Spleen (tissue), 11 donors: ENCODE data around the gene ALKBH1. TPM values are rescaled to one million over a fixed set of nuclear protein-coding genes. Genes with fewer than 3 reads are reported as not detected.

Experiments
- DNase-seq: peaks from one replicate; pipeline ENCODE4 v3.0.0-alpha.2; 2020
- H3K27ac ChIP-seq, 8 donors: fragments of 200-600 bp; sonication (generic) in 7 of 8; 1 replicate in 4 of 8; 2 replicates in 4 of 8; pipeline versions ENCODE4 v1.5.0 to v1.8.0; 2016 to 2021; ENCODE audit warnings: inconsistent platforms in 4 of 8, mild to moderate bottlenecking in 4 of 8, moderate library complexity in 1 of 8
- H3K27me3 ChIP-seq, 7 donors: fragments of 200-600 bp; sonication (generic) in 6 of 7; replicated peaks in 1 of 7; 1 replicate in 4 of 7; 2 replicates in 3 of 7; pipeline versions ENCODE4 v1.5.0 to v1.8.0; 2016 to 2021; ENCODE audit warnings: inconsistent platforms in 3 of 7, mild to moderate bottlenecking in 1 of 7
- H3K36me3 ChIP-seq, 6 donors: fragments of 200-600 bp; sonication (generic) in 5 of 6; 1 replicate in 4 of 6; 2 replicates in 2 of 6; pipeline versions ENCODE4 v1.5.0 to v1.8.0; 2016 to 2021; ENCODE audit warnings: inconsistent platforms in 2 of 6
- H3K4me1 ChIP-seq, 6 donors: fragments of 200-600 bp; sonication (generic) in 5 of 6; 1 replicate in 3 of 6; 2 replicates in 3 of 6; pipeline versions ENCODE4 v1.5.0 to v1.8.0; 2016 to 2021; ENCODE audit warnings: inconsistent platforms in 3 of 6
- H3K4me3 ChIP-seq, 8 donors: fragments of 200-600 bp; sonication (generic) in 7 of 8; 1 replicate in 4 of 8; 2 replicates in 4 of 8; pipeline versions ENCODE4 v1.5.0 to v1.8.0; 2016 to 2021; ENCODE audit warnings: inconsistent platforms in 4 of 8, mild to moderate bottlenecking in 4 of 8, moderate library complexity in 2 of 8
- H3K9me3 ChIP-seq, 8 donors: fragments of 200-600 bp; sonication (generic) in 7 of 8; 1 replicate in 4 of 8; 2 replicates in 4 of 8; pipeline versions ENCODE4 v1.5.0 to v1.8.0; 2016 to 2021; ENCODE audit warnings: inconsistent platforms in 4 of 8
- POLR2A ChIP-seq, 3 donors: fragments of 450-650 bp; IDR thresholded peaks; one replicate each; pipeline ENCODE4 v1.5.1; 2017; ENCODE audit warnings: antibody characterized with exemption in 3 of 3, mild to moderate bottlenecking in 1 of 3
- POLR2AphosphoS5 ChIP-seq, 3 donors: sonication (generic); formaldehyde crosslinking; IDR thresholded peaks; one replicate each; pipeline ENCODE4 v1.5.1; 2017; ENCODE audit warnings: antibody characterized with exemption in 3 of 3
- WGBS, 5 donors: extraction: QIAGEN DNeasy Blood & Tissue Kit in 3 of 5; methylation state at CpG; one replicate each; pipeline versions ENCODE4 v1.1.5 to v1.1.7; 2013 to 2018; 5-methylcytosine and 5-hydroxymethylcytosine counted together
- intact Hi-C: fragments of 100-400 bp; cut with DNase I; formaldehyde crosslinking; loops from one replicate; pipeline ENCODE4 v1.15.0; 2023; ENCODE audit warnings: low total_unique reads
- polyA plus RNA-seq, 3 donors: library from polyadenylated mRNA; stranded (reverse); fragments of 200-250 nt; gene quantifications; one replicate each; pipeline ENCODE4 v1.2.1, GENCODE V29; 2013
- total RNA-seq, 7 donors: library from RNA; depleted of rRNA in 3 of 7; stranded (reverse); fragments of >200 nt in 3 of 7; fragmentation: NEBNext Ultra II Directional in 4 of 7; extraction: Animal tissue kit (Norgen Biotek cat#: 25700) in 4 of 7; gene quantifications; one replicate each; pipeline versions ENCODE4 v1.1.0 to v1.2.1, GENCODE V29; 2016 to 2021
- TF ChIP-seq, protein P1 (sequence below), 11 experiments: fragments of 200-600 bp in 7 of 11; fragments of 450-650 bp in 4 of 11; sonication (generic) in 4 of 11; IDR thresholded peaks in 8 of 11; conservative IDR thresholded peaks in 3 of 11; 1 replicate in 7 of 11; 2 replicates in 4 of 11; pipeline versions ENCODE4 v1.4.0 to v1.8.0; 2016 to 2021; ENCODE audit warnings: antibody characterized with exemption in 11 of 11, inconsistent platforms in 4 of 11, mild to moderate bottlenecking in 1 of 11
- donor health status: healthy with polysubstance abuse.
- donor health status: DM: no; HTN: no; CAD: no; lungs with moderate emphysema.
- donor health status: DM: no; HTN: no; CAD: no.
- donor health status: Bipolar disorder and iron deficiency.
- donor health status: healthy.
- donor health status: DM: no; HTN: no; CAD: no.
- donor health status: DM: yes; HTN: yes; CAD: no.

The ALKBH1 gene
- total and polyA plus RNA-seq, 10 donors = 7.7 to 17.7 (median 11.2) TPM

DNA sequence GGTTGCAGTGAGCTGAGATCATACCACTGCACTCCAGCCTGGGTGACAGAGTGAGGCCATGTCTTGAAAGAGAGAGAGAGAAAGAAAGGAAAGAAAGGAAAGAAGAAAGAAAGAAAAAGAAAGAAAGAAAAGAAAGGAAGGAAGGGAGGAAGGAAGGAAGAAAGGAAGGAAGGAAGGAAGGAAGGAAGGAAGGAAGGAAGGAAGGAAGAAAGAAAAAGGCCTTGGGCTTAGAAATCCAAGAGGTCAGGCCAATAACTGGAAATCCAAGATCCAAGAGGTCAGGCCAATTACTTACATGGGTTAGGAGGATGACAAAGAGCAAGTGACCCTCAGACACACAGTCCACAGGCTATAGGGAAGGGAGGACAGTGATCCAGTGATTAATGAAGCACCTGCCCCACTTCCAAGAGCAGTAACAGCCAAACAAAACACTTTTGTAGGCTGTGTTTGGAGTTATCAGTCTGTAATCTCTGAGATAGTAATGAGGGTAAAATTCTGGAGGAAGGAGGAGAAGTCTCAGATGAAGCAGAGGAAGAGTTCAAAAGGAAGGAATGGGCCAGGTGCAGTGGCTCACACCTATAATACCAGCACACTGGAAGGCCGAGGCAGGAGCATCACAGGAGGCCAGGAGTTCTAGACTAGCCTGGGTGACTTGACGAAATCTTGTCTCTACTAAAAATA, 59.2 kb downstream of the ALKBH1 start:
- WGBS, 5 donors = 39 to 96% (median 86%) methylated on average over 2 of the region's 2 CpGs
- intact Hi-C loops = no loop called here
- H3K9me3 ChIP-seq = peaks cover 0 to 5% (median 0%) of the 10 kb centered on the region in 8 donors
- no peak overlapping the region for H3K27ac ChIP-seq
- H3K36me3 ChIP-seq = no peaks in the 10 kb centered on the region
- TF ChIP-seq POLR2A (IDR thresholded peaks at IDR 0.05) = no peak
- TF ChIP-seq POLR2AphosphoS5 (IDR thresholded peaks at IDR 0.05) = no peak
- TF ChIP-seq, protein P1, sequence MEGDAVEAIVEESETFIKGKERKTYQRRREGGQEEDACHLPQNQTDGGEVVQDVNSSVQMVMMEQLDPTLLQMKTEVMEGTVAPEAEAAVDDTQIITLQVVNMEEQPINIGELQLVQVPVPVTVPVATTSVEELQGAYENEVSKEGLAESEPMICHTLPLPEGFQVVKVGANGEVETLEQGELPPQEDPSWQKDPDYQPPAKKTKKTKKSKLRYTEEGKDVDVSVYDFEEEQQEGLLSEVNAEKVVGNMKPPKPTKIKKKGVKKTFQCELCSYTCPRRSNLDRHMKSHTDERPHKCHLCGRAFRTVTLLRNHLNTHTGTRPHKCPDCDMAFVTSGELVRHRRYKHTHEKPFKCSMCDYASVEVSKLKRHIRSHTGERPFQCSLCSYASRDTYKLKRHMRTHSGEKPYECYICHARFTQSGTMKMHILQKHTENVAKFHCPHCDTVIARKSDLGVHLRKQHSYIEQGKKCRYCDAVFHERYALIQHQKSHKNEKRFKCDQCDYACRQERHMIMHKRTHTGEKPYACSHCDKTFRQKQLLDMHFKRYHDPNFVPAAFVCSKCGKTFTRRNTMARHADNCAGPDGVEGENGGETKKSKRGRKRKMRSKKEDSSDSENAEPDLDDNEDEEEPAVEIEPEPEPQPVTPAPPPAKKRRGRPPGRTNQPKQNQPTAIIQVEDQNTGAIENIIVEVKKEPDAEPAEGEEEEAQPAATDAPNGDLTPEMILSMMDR (IDR thresholded peaks at IDR 0.05 in 8 of 11, conservative IDR thresholded peaks at IDR 0.05 in 3 of 11) = no peak
- H3K27me3 ChIP-seq = no peaks in the 10 kb centered on the region
- no peak for DNase-seq
- no peak overlapping the region for H3K4me3 ChIP-seq
- H3K4me1 ChIP-seq = peaks cover 0 to 11% (median 2%) of the 10 kb centered on the region in 6 donors

DNA sequence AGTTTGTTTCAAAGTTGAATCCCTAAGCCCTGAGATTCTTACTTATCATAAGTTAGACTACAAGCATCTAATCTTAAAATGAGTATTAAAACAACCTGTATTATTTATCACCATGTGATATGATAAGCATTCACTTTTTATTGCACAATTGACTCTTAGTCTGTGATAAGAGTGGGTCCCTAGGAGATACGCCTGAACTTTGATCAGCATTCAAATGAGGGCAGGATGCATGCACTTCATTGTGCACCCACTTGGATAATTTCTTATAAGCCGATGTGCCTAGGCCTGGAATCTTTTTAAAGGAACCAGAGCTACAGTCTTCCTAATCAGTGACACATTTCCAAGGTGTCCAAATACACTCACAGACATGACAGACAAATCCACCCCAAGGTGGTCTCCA, 60.0 kb downstream of the ALKBH1 start:
- TF ChIP-seq POLR2A (IDR thresholded peaks at IDR 0.05) (no peak), POLR2AphosphoS5 (IDR thresholded peaks at IDR 0.05) (no peak)
- TF ChIP-seq, protein P1 (IDR thresholded peaks at IDR 0.05 in 8 of 11, conservative IDR thresholded peaks at IDR 0.05 in 3 of 11) = no peak
- peaks cover 0 to 5% (median 0%) of the 10 kb centered on the region in 8 donors for H3K9me3 ChIP-seq
- no peak for DNase-seq
- H3K27me3 ChIP-seq = no peaks in the 10 kb centered on the region
- no peak overlapping the region for H3K27ac ChIP-seq
- no peak overlapping the region for H3K4me3 ChIP-seq
- intact Hi-C loops = no loop called here
- 86 to 96% (median 90%) methylated on average over 2 of the region's 2 CpGs for whole genome bisulfite sequencing, 5 donors
- no peaks in the 10 kb centered on the region for H3K36me3 ChIP-seq
- H3K4me1 ChIP-seq = peaks cover 0 to 6% (median 0%) of the 10 kb centered on the region in 6 donors

DNA sequence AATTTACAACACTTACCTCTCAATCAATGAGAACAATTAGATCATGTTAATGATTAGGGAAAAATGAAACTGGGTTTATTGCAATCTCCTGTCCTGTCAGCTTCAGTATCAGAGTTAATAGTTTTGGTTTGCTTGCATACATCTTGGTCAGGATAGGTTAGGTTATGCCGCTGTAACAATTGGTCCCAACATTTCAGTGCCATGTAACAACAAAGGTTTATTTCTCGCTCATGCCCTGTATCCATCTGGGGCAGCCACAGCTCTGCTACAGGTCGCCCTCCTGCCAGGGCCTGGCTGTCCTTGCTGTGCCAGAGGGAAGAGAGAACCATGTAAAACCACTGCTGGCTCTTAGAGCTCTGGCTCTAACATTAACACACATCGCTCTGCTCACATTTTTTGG, 60.9 kb downstream of the ALKBH1 start:
- TF ChIP-seq POLR2AphosphoS5 (IDR thresholded peaks at IDR 0.05) (no peak), POLR2A (IDR thresholded peaks at IDR 0.05) (no peak)
- TF ChIP-seq, protein P1 (IDR thresholded peaks at IDR 0.05 in 8 of 11, conservative IDR thresholded peaks at IDR 0.05 in 3 of 11) = no peak
- H3K27ac ChIP-seq = no peak overlapping the region
- H3K36me3 ChIP-seq = no peaks in the 10 kb centered on the region
- H3K4me1 ChIP-seq = peaks cover 0 to 13% (median 7%) of the 10 kb centered on the region in 6 donors
- H3K4me3 ChIP-seq = no peak overlapping the region
- H3K9me3 ChIP-seq = peaks cover 0 to 5% (median 0%) of the 10 kb centered on the region in 8 donors
- intact Hi-C loops = no loop called here
- 90 to 96% (median 92%) methylated on average over 4 of the region's 4 CpGs for WGBS, 5 donors
- no peaks in the 10 kb centered on the region for H3K27me3 ChIP-seq
- DNase-seq = no peak

DNA sequence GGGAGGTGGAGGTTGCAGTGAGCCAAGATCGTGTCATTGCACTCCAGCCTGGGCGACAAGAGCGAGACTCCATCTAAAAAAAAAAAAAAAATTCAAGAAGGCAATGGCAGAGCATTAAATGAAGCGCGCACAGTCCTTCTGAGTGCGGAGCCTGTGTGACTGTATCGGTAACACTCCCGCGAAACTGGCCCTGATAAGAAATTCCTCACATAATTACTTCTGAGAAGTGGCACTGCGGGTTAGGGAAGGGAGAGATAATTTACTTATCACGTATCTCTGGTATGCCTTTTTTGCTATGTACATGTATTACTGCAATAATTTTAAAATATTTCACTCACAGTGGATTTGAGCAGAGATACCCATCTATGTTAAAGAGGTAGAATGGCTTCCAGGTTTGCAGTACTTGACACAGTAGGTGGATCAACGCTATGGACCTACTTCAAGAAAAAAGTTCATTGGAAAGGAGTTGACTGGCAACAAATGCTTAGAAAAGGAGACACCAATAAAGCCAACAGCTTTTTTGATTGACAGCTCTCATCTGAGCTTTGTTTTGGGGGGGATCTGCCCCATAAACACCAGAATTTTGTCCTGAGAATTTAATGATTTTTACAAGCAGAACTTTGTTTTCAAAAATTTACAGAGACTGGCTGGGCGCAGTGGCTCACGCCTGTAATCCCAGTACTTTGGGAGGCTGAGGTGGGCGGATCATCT, 62.1 kb downstream of the ALKBH1 start:
- WGBS, 5 donors = 93 to 96% (median 93%) methylated on average over 15 of the region's 15 CpGs
- Histone ChIP-seq H3K4me1 (peaks cover 5 to 25% (median 18%) of the 10 kb centered on the region in 6 donors), H3K4me3 (no peak overlapping the region), H3K36me3 (no peaks in the 10 kb centered on the region), H3K27me3 (no peaks in the 10 kb centered on the region), H3K27ac (no peak overlapping the region), H3K9me3 (peaks cover 0 to 5% (median 0%) of the 10 kb centered on the region in 8 donors)
- no peak for DNase-seq
- intact Hi-C loops = no loop called here
- TF ChIP-seq, protein P1 (IDR thresholded peaks at IDR 0.05 in 8 of 11, conservative IDR thresholded peaks at IDR 0.05 in 3 of 11) = no peak
- TF ChIP-seq POLR2A (IDR thresholded peaks at IDR 0.05) (no peak), POLR2AphosphoS5 (IDR thresholded peaks at IDR 0.05) (no peak)
